SK-N-MC (cell line): ENCODE data around the gene TMEM52B.

ENCODE experiments used
- EZH2 ChIP-seq: fragments of 200-600 bp; sonication (generic); IDR thresholded peaks from one replicate; pipeline ENCODE4 v1.6.1; 2017; ENCODE audit warnings: antibody characterized with exemption
- FOXP2 ChIP-seq: optimal IDR thresholded peaks from 2 replicates; pipeline ENCODE3; 2011; ENCODE audit warnings: mild to moderate bottlenecking, moderate library complexity; ENCODE audit not compliant: insufficient read depth; ENCODE audit errors: extremely low read length, control extremely low read depth
- POLR2AphosphoS5 ChIP-seq: IDR thresholded peaks from 2 replicates; pipeline ENCODE4 v1.6.1; 2012; ENCODE audit warnings: mild to moderate bottlenecking, low read depth, low read length, borderline replicate concordance

DNA sequence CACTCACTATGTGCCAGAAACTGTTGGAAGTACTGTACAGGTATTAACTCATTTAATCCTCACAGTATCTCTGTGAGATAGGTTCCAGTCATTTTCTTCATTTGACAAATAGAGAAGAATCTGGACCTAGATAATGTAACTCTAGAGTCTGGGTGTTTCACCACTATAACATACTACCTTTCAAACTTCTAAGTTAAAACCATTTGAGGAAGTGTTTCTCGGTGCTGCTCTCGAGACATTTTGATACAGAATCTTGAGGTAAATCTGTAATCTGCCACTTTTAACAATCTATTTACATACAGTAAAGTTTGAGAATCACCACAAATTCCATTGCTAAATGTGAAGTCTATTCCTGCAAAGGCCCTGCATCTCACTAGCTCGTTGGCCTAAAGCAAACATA lies 15.7 kb upstream of the TMEM52B start:
- no peak for TF ChIP-seq EZH2
- no peak for TF ChIP-seq POLR2AphosphoS5
- TF ChIP-seq FOXP2 = no peak
